ENCODE data around the gene IL12RB2.

Gene IL12RB2

GRCh38 chr1:67427947-67428346 is 120.3 kb downstream of the IL12RB2 start:
- no peak for DNase-seq
- Histone ChIP-seq H3K4me1 (ENCODE audit: control insufficient read depth, insufficient read depth, low read depth, low read length) (peaks cover 1% of the 10 kb centered on the region), H3K9me3 (ENCODE audit: control insufficient read depth, low read length) (no peaks in the 10 kb centered on the region), H3K36me3 (ENCODE audit: control insufficient read depth in 1 of 2, insufficient read depth in 2 of 2, low read depth in 1 of 2, low read length in 2 of 2) (peaks cover 8 to 33% of the 10 kb centered on the region in 2 experiments), H3K14ac (ENCODE audit: low read length in 2 of 2) (no peak overlapping the region), H2BK5ac (ENCODE audit: low read depth, low read length, poor library complexity, severe bottlenecking) (no peak overlapping the region), H3K23ac (ENCODE audit: low read length in 2 of 2) (no peak overlapping the region), H3K27me3 (ENCODE audit: control insufficient read depth in 1 of 2, insufficient read depth in 1 of 2, low read length in 2 of 2) (no peaks in the 10 kb centered on the region), H3K27ac (ENCODE audit: low read length, poor library complexity, severe bottlenecking) (no peak overlapping the region), H2BK15ac (ENCODE audit: low read depth, poor library complexity, severe bottlenecking) (no peak overlapping the region), H3K9ac (ENCODE audit: low read length) (peak overlapping the region; percentile 95), H3K18ac (ENCODE audit: low read depth in 1 of 2, low read length in 2 of 2) (no peak overlapping the region), H2AK5ac (ENCODE audit: low read length, severe bottlenecking) (no peak overlapping the region), H2AFZ (ENCODE audit: low read depth, low read length) (no peak overlapping the region), H3K4me2 (ENCODE audit: low read length, poor library complexity, severe bottlenecking) (peak overlapping the region; percentile 28), H2BK12ac (ENCODE audit: low read length in 2 of 2) (no peak overlapping the region), H3K4me3 (ENCODE audit: insufficient read depth in 1 of 2, low read depth in 1 of 2, low read length in 2 of 2) (peak overlapping the region in 1 of 2 experiments; percentile 98), H3K79me1 (replicated peaks; ENCODE audit: low read length, poor library complexity, severe bottlenecking) (peaks cover 2% of the 10 kb centered on the region), H4K8ac (ENCODE audit: low read length) (no peak overlapping the region), H2BK120ac (ENCODE audit: low read depth, low read length) (no peak overlapping the region), H3K4ac (ENCODE audit: low read depth in 1 of 2, low read length in 2 of 2) (no peak overlapping the region), H4K91ac (ENCODE audit: low read length) (no peak overlapping the region)
- 20% methylated on average over 1 of the region's 3 CpGs for WGBS

GRCh38 chr1:67429011-67429527 is 121.4 kb downstream of the IL12RB2 start:
- Histone ChIP-seq H3K9me3 (ENCODE audit: control insufficient read depth, low read length) (no peaks in the 10 kb centered on the region), H3K18ac (ENCODE audit: low read depth in 1 of 2, low read length in 2 of 2) (no peak overlapping the region), H2AFZ (ENCODE audit: low read depth, low read length) (no peak overlapping the region), H3K79me1 (replicated peaks; ENCODE audit: low read length, poor library complexity, severe bottlenecking) (peaks cover 2% of the 10 kb centered on the region), H3K4ac (ENCODE audit: low read depth in 1 of 2, low read length in 2 of 2) (peak overlapping the region in 1 of 2 experiments; percentile 0), H3K27ac (ENCODE audit: low read length, poor library complexity, severe bottlenecking) (no peak overlapping the region), H3K14ac (ENCODE audit: low read length in 2 of 2) (peak overlapping the region in 1 of 2 experiments; percentile 2), H2BK12ac (ENCODE audit: low read length in 2 of 2) (peak overlapping the region in 1 of 2 experiments; percentile 21), H3K4me2 (ENCODE audit: low read length, poor library complexity, severe bottlenecking) (peak overlapping the region; percentile 54), H4K91ac (ENCODE audit: low read length) (no peak overlapping the region), H3K4me3 (ENCODE audit: insufficient read depth in 1 of 2, low read depth in 1 of 2, low read length in 2 of 2) (peak overlapping the region; percentile 72 to 98), H3K4me1 (ENCODE audit: control insufficient read depth, insufficient read depth, low read depth, low read length) (peaks cover 1% of the 10 kb centered on the region), H3K36me3 (ENCODE audit: control insufficient read depth in 1 of 2, insufficient read depth in 2 of 2, low read depth in 1 of 2, low read length in 2 of 2) (peaks cover 3 to 21% of the 10 kb centered on the region in 2 experiments), H2BK5ac (ENCODE audit: low read depth, low read length, poor library complexity, severe bottlenecking) (no peak overlapping the region), H2BK15ac (ENCODE audit: low read depth, poor library complexity, severe bottlenecking) (no peak overlapping the region), H3K23ac (ENCODE audit: low read length in 2 of 2) (no peak overlapping the region), H2AK5ac (ENCODE audit: low read length, severe bottlenecking) (no peak overlapping the region), H3K27me3 (ENCODE audit: control insufficient read depth in 1 of 2, insufficient read depth in 1 of 2, low read length in 2 of 2) (no peaks in the 10 kb centered on the region), H2BK120ac (ENCODE audit: low read depth, low read length) (no peak overlapping the region), H3K9ac (ENCODE audit: low read length) (peak overlapping the region; percentile 95), H4K8ac (ENCODE audit: low read length) (no peak overlapping the region)
- peak; percentile 42 for DNase-seq
- 1% methylated on average over 25 of the region's 25 CpGs for WGBS

- Histone ChIP-seq H4K91ac (ENCODE audit: low read length) (peak overlapping the region; percentile 47), H3K4me3 (ENCODE audit: insufficient read depth in 1 of 2, low read depth in 1 of 2, low read length in 2 of 2) (peak overlapping the region; percentile 72 to 98), H3K4me1 (ENCODE audit: control insufficient read depth, insufficient read depth, low read depth, low read length) (peaks cover 1% of the 10 kb centered on the region), H2AK5ac (ENCODE audit: low read length, severe bottlenecking) (no peak overlapping the region), H2BK12ac (ENCODE audit: low read length in 2 of 2) (peak overlapping the region in 1 of 2 experiments; percentile 21), H3K23ac (ENCODE audit: low read length in 2 of 2) (peak overlapping the region in 1 of 2 experiments; percentile 16), H2AFZ (ENCODE audit: low read depth, low read length) (no peak overlapping the region), H3K4me2 (ENCODE audit: low read length, poor library complexity, severe bottlenecking) (peak overlapping the region; percentile 54), H3K79me1 (replicated peaks; ENCODE audit: low read length, poor library complexity, severe bottlenecking) (peaks cover 2% of the 10 kb centered on the region), H2BK5ac (ENCODE audit: low read depth, low read length, poor library complexity, severe bottlenecking) (no peak overlapping the region), H3K14ac (ENCODE audit: low read length in 2 of 2) (peak overlapping the region in 1 of 2 experiments; percentile 2), H2BK15ac (ENCODE audit: low read depth, poor library complexity, severe bottlenecking) (no peak overlapping the region), H3K18ac (ENCODE audit: low read depth in 1 of 2, low read length in 2 of 2) (peak overlapping the region; percentile 13 to 61), H3K9me3 (ENCODE audit: control insufficient read depth, low read length) (no peaks in the 10 kb centered on the region), H3K27ac (ENCODE audit: low read length, poor library complexity, severe bottlenecking) (no peak overlapping the region), H4K8ac (ENCODE audit: low read length) (peak overlapping the region; percentile 79), H3K27me3 (ENCODE audit: control insufficient read depth in 1 of 2, insufficient read depth in 1 of 2, low read length in 2 of 2) (no peaks in the 10 kb centered on the region), H2BK120ac (ENCODE audit: low read depth, low read length) (no peak overlapping the region), H3K36me3 (ENCODE audit: control insufficient read depth in 1 of 2, insufficient read depth in 2 of 2, low read depth in 1 of 2, low read length in 2 of 2) (peaks cover 3 to 15% of the 10 kb centered on the region in 2 experiments), H3K4ac (ENCODE audit: low read depth in 1 of 2, low read length in 2 of 2) (peak overlapping the region; percentile 0 to 35), H3K9ac (ENCODE audit: low read length) (peak overlapping the region; percentile 95)
- DNase-seq, result peak; percentile 34
- under 1% methylated on average over 67 of the region's 69 CpGs for WGBS
These were observed 122.1 kb downstream of the IL12RB2 start for GRCh38 chr1:67429528-67430357.

Data from mesenchymal stem cell (in vitro differentiated cells and primary cell).